Bronchial epithelial cell (primary cell): ENCODE measurements around the gene MYH11. TPM values are rescaled to one million over a fixed set of nuclear protein-coding genes. Genes with fewer than 3 reads are reported as not detected.
A peak's percentile ranks its signal among the peaks of the same experiment; 100 is the strongest.

Source experiments
- DNase-seq: peaks from one replicate; pipeline ENCODE4 v3.0.0-alpha.2; 2010; ENCODE audit warnings: low read depth
- FAIRE-seq: peaks from 2 replicates; lab custom pipeline; 2011; peaks lifted over from hg19 to GRCh38; lab: Jason Lieb, UNC
- H3K27me3 ChIP-seq: 2 replicates; pipeline ENCODE4 v1.5.1; 2011; ENCODE audit warnings: low read length; ENCODE audit not compliant: control insufficient read depth, insufficient read depth
- H3K36me3 ChIP-seq: 2 replicates; pipeline ENCODE4 v1.5.1; 2011; ENCODE audit warnings: low read length; ENCODE audit not compliant: control insufficient read depth, insufficient read depth
- H3K4me3 ChIP-seq: 2 replicates; pipeline ENCODE4 v1.5.1; 2011; ENCODE audit warnings: mild to moderate bottlenecking, low read depth, low read length, control low read depth
- CTCF ChIP-seq: IDR thresholded peaks from 2 replicates; pipeline ENCODE4 v1.5.1; 2011; ENCODE audit warnings: mild to moderate bottlenecking, moderate library complexity, low read length, control low read depth, inconsistent platforms; ENCODE audit not compliant: insufficient read depth, severe bottlenecking
- total RNA-seq: library from RNA; depleted of rRNA; stranded (reverse); fragments of >200 nt; gene quantifications from 2 replicates; pipeline ENCODE4 v1.2.1, GENCODE V29; 2014

Gene MYH11
- total RNA-seq, 1 donor from 2014 or later = under 0.01 TPM

GRCh38 chr16:15777533-15778203 is 79.2 kb downstream of the MYH11 start:
- Histone ChIP-seq H3K4me3 (no peak overlapping the region), H3K27me3 (peaks cover 1% of the 10 kb centered on the region), H3K36me3 (no peaks in the 10 kb centered on the region)
- FAIRE-seq (no peak), DNase-seq (peak; percentile 45)
- peak; percentile 50 for TF ChIP-seq CTCF

- Histone ChIP-seq H3K36me3 (no peaks in the 10 kb centered on the region), H3K27me3 (no peaks in the 10 kb centered on the region), H3K4me3 (no peak overlapping the region)
- no peak for DNase-seq
- TF ChIP-seq CTCF = no peak
- no peak for FAIRE-seq
Observed at GRCh38 chr16:15776572-15776971, 80.3 kb downstream of the MYH11 start.

DNA sequence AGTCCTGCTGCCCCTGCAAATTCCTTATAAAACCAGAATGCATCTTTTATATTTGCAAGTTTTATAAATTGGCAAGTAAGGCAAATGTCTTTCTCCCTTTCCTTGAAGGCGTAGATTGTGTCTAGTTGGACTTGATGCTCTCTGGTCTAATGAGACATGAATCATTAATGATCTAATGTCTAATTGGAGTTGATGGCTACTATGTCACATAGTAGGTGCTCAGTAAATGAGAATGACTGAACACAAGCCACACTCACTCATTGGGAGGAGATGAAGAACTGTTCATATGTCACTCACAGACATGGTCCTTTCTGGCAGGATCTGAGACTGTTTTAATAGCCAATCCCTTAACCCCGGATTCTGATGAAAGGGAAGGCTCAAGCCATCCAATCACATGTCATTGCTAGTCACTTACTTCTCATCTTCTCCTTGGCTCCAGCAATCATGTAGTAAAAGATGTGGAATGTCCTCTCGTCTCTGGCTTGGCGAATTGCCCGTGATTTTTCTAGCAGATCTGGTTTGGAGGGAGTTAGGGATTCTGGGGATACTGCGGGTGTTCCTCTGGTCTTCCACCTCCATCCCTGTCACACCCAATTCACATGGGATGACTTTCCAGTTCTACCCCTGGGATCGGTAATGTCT is 81.0 kb downstream of the MYH11 start:
- no peak for FAIRE-seq
- no peak for DNase-seq
- Histone ChIP-seq H3K36me3 (no peaks in the 10 kb centered on the region), H3K27me3 (no peaks in the 10 kb centered on the region), H3K4me3 (no peak overlapping the region)
- no peak for TF ChIP-seq CTCF

GRCh38 chr16:15775209-15775608 is 81.6 kb downstream of the MYH11 start:
- TF ChIP-seq CTCF = no peak
- H3K27me3 ChIP-seq = no peaks in the 10 kb centered on the region
- DNase-seq (peak; percentile 10), FAIRE-seq (no peak)
- H3K4me3 ChIP-seq = no peak overlapping the region
- H3K36me3 ChIP-seq = no peaks in the 10 kb centered on the region

DNA sequence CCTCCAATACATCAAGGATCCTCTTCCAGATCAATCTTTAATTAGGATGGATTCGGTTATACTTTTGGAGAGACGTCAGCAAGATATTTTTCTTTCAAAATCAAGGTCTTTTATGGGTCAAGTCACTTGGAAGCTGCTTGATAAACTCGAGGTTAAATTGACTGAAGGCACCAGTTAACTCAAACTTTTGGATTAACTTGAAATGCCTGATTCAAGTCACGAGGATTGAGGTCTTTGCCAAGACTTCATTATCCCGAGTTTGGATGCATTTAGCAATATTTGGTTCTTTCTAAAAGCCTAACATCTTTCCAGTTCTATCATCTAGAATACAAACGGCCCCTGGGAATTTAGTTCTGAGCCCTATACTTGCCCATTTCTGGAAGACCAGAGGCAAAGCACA is 82.9 kb downstream of the MYH11 start:
- no peak overlapping the region for H3K4me3 ChIP-seq
- FAIRE-seq = no peak
- TF ChIP-seq CTCF = no peak
- H3K27me3 ChIP-seq = no peaks in the 10 kb centered on the region
- no peak for DNase-seq
- no peaks in the 10 kb centered on the region for H3K36me3 ChIP-seq
